ENCODE data around the gene OR2AJ1.

OR2AJ1 gene

DNA sequence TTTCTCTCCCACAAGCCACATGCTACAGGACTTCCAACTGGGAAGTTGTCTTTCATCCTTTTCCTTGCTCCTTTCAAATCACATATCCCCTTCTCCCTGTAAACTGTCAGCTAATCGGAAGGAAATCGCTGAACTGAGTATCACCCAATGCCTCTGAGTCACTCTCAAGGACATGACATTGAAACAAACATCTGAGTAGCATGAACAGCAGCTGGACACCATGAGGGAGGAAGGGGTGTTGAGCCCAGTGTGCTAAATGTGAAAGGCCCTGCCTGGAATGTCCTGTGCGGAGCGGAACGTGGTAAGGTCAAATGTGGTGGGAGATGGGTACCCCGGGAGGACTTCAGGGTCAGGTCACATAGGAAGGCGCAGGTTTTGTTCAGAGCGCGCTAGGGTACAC lies at the start of gene OR2AJ1:
TSS of gene OR2AJ1 (plus strand) at position 22 of the 400 bp plus-strand sequence. CDS start 8,880 bp downstream, outside the sequence.
- DNase-seq: no peak

DNA sequence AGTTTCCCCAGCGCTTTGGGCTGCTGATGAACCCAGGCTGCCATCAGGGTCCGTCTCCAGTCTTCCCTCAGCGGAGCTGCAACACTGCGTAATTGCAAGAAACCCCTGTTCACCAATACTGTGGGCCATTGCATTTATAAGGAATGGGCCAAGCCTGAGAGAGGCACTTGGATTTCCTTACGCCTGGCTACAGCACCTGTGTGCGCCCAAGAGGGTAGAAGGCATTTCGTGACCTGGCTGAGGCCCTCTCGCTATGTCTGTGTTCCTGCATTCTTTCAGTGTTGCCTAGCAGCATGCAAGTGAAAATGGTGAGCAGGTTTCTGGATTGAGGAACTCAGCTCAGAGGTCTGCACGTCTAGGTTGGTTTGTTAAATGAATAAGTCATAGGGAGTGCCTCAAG lies 41.3 kb upstream of the OR2AJ1 start:
- DNase-seq: no peak

DNA sequence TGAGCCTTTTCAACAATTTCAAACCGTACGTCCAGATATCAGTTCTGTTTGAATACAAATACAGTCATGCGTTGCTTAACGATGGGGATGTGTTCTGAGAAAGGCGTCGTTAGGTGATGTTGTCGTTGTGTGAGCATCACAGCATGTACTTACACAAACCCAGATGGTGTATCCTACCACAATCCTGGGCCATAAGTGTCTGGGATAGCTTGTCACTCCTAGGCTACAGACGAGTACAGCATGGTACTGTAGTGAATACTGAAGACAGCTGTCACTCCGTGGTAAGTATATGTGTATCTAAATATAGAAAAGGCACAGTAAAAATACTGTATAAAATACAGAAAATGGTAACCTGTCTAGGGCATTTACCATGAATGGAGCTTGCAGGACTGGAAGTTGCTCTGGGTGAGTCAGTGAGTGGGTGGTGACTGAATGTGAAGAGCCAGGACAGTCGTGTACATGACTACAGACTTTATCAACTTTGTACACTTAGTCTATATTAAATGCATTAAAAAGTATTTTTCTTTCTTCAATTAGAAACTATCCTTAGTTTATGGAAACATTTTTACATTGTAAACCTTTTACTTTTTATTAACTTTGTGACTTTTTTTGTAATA lies 39.8 kb upstream of the OR2AJ1 start:
- DNase-seq: no peak

GRCh38 chr1:247895163-247895637 lies 29.5 kb upstream of the OR2AJ1 start, which contains the start of gene OR2W3:
OR2W3 (plus strand) TSS chr1:247895587; CDS start chr1:247895587, 0 bp downstream.
- no peak for DNase-seq

- DNase-seq: no peak
Observed at GRCh38 chr1:247895976-247896375, 28.7 kb upstream of the OR2AJ1 start.

- no peak for DNase-seq
Observed at GRCh38 chr1:247904122-247904521, 20.6 kb upstream of the OR2AJ1 start.

- no peak for DNase-seq
Observed at GRCh38 chr1:247905181-247905580, 19.5 kb upstream of the OR2AJ1 start.

GRCh38 chr1:247905910-247906503 lies 18.7 kb upstream of the OR2AJ1 start:
- peak; percentile 18 for DNase-seq

- DNase-seq: no peak
Observed at GRCh38 chr1:247906504-247907047, 18.1 kb upstream of the OR2AJ1 start.

GRCh38 chr1:247908766-247909165 lies 15.9 kb upstream of the OR2AJ1 start:
- no peak for DNase-seq

GRCh38 chr1:247913786-247914185 lies 10.9 kb upstream of the OR2AJ1 start:
- DNase-seq: no peak

- no peak for DNase-seq
Observed at GRCh38 chr1:247914941-247915662, 9.6 kb upstream of the OR2AJ1 start.

- DNase-seq: no peak
Observed at GRCh38 chr1:247919952-247920351, 4.7 kb upstream of the OR2AJ1 start, which contains the start of gene OR2T8. OR2T8 (plus strand) TSS chr1:247920252; CDS start chr1:247921018, 766 bp downstream.

DNA sequence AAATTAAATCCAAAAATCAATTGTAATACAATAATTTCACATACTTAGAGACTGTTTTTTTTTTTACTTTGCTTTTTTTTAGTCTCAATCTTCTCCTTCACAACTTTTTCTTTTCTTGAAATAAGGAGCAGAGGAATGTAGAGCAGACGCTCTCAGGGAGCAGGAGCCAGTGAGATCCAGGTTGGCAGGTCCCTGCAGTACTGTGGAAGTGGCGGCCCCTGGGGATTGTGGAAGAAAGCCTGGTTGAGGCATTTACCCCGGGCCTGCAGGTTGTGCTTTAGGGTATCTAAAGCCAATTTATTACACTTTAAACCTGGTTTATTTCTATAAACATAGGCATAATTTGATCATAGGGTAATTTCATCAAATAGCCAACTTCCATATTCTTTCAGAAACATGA lies 748 bp upstream of the OR2AJ1 start:
- DNase-seq: no peak

GRCh38 chr1:247933989-247934388 lies 9.3 kb downstream of the OR2AJ1 start:
- DNase-seq: no peak

DNA sequence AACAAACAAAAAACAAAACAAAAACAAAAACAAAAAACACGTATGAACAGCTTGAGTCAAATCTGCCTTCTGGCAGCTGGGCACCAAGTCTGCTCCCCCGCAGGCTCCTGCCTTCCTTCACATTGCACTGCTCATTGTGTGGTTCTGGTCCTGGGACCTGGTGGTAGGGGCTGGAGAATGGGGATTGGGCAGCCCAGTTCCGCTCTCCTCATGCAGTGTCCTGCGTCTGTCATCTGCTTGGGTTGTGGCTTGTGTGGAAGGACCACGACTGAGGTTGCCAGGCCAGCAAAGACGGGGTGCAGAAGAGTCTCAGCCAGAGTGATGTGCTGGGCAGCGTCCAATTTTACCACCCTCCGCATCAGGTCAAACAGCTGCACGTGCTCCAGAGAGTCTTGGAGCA lies 11.1 kb downstream of the OR2AJ1 start:
- DNase-seq: no peak

DNA sequence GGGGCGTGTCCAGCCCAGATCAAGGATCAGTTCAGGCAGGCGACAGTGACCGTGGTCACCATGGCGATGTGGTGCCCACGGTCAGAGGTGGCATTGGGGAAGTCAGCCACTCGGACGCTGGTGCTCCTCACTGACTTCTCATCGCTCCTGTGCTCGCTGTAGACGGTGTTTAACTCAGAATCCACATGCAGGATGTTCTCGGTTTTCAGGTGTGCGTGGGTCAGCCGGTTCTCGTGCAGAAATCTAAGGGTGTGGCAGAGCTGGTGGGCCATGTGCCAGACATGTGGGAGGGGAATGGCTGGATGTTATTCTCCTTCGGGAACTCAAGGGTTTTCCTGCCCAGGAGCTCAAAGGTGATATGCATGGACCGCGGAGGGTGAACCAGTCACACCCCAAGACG lies 11.7 kb downstream of the OR2AJ1 start:
- no peak for DNase-seq

- peak; percentile 98 for DNase-seq
Observed at GRCh38 chr1:247936965-247937734, 12.5 kb downstream of the OR2AJ1 start.

GRCh38 chr1:247942624-247943023 lies 17.9 kb downstream of the OR2AJ1 start:
- no peak for DNase-seq

DNA sequence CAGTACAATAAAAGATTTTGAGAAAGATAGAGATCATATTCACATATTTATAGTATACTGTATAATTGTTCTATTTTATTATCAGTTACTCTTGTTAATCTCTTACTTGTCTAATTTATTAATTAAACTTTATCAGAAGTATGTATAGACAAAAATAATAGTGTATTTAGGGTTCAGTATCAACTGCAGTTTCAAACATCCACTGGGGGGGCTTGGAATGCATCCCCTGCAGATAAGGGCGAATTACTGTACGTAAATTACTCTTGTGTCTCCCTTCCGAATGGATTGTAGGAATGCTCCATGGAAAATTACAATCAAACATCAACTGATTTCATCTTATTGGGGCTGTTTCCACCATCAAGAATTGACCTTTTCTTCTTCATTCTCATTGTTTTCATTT lies 23.9 kb downstream of the OR2AJ1 start, which contains the start of gene OR2L8:
TSS of gene OR2L8 (plus strand) at position 301 of the 400 bp plus-strand sequence. CDS start at position 301, 0 bp downstream.
- DNase-seq: no peak

GRCh38 chr1:247953408-247953807 lies 28.7 kb downstream of the OR2AJ1 start:
- no peak for DNase-seq

- no peak for DNase-seq
Observed at GRCh38 chr1:247961791-247962190, 37.1 kb downstream of the OR2AJ1 start.

Data from activated CD4-positive, alpha-beta T cell treated with anti-CD3 and anti-CD28 coated beads for 48 hours (primary cell).